HepG2 (cell line): Measurements from ENCODE around the gene MTA3. TPM values are rescaled to one million over a fixed set of nuclear protein-coding genes. Genes with fewer than 3 reads are reported as not detected.

Source experiments
- CEBPB ChIP-seq: IDR thresholded peaks from 2 replicates; pipeline ENCODE4 v1.6.1; 2011; ENCODE audit warnings: low read depth, low read length, improper control_type of control experiment, borderline replicate concordance
- CENPX ChIP-seq: sonication (generic); formaldehyde crosslinking; IDR thresholded peaks from 2 replicates; pipeline ENCODE4 v1.9.0; 2021; ENCODE audit warnings: mild to moderate bottlenecking, missing genetic modification reagents, moderate library complexity
- HMGXB4 ChIP-seq, 2 experiments: sonication (generic) in 1 of 2; formaldehyde crosslinking in 1 of 2; IDR thresholded peaks; 2 replicates each; pipeline versions ENCODE4 v1.4.0 to v1.6.1; 2018 to 2020; ENCODE audit warnings: missing genetic modification reagents in 2 of 2, borderline replicate concordance in 1 of 2, low read depth in 1 of 2, mild to moderate bottlenecking in 1 of 2, missing biosample characterization in 1 of 2
- IRX3 ChIP-seq: sonication (generic); formaldehyde crosslinking; IDR thresholded peaks from 2 replicates; pipeline ENCODE4 v1.8.1; 2023; ENCODE audit warnings: mild to moderate bottlenecking, low read depth, missing genetic modification reagents, borderline replicate concordance
- KDM3A ChIP-seq: IDR thresholded peaks from 2 replicates; pipeline ENCODE4 v1.6.1; 2018; ENCODE audit warnings: low read depth, missing compliant biosample characterization
- MTA3 ChIP-seq: sonication (generic); formaldehyde crosslinking; IDR thresholded peaks from 2 replicates; pipeline ENCODE4 v1.4.0; 2020; ENCODE audit warnings: missing genetic modification reagents
- PBX2 ChIP-seq: IDR thresholded peaks from 2 replicates; pipeline ENCODE4 v1.6.1; 2016; ENCODE audit warnings: control low read depth
- PHB2 ChIP-seq: fragments of 450-650 bp; IDR thresholded peaks from 2 replicates; pipeline ENCODE4 v1.6.1; 2018; ENCODE audit not compliant: partially characterized antibody
- PRPF4 ChIP-seq: fragments of 200-400 bp; formaldehyde crosslinking; IDR thresholded peaks from 2 replicates; pipeline ENCODE4 v1.6.1; 2016; ENCODE audit warnings: low read length, low read depth; ENCODE audit not compliant: poor library complexity, severe bottlenecking
- RERE ChIP-seq: IDR thresholded peaks from 2 replicates; pipeline ENCODE4 v1.6.1; 2016; ENCODE audit warnings: low read depth, missing genetic modification reagents, missing compliant biosample characterization
- RNF219 ChIP-seq: sonication (generic); formaldehyde crosslinking; IDR thresholded peaks from 2 replicates; pipeline ENCODE4 v1.5.0; 2020; ENCODE audit warnings: mild to moderate bottlenecking, missing genetic modification reagents
- TEF ChIP-seq: sonication (generic); formaldehyde crosslinking; IDR thresholded peaks from 2 replicates; pipeline ENCODE4 v1.5.0; 2020; ENCODE audit warnings: missing genetic modification reagents
- ZNF275 ChIP-seq: sonication (generic); formaldehyde crosslinking; IDR thresholded peaks from 2 replicates; pipeline ENCODE4 v1.8.0; 2022; ENCODE audit warnings: missing genetic modification reagents, mild to moderate bottlenecking, inconsistent platforms, borderline replicate concordance
- ZNF33A ChIP-seq: sonication (generic); formaldehyde crosslinking; IDR thresholded peaks from 2 replicates; pipeline ENCODE4 v1.5.1; 2020; ENCODE audit warnings: missing genetic modification reagents, mild to moderate bottlenecking, moderate library complexity, borderline replicate concordance
- ZNF367 ChIP-seq: sonication (generic); formaldehyde crosslinking; IDR thresholded peaks from 2 replicates; pipeline ENCODE4 v1.4.0; 2020; ENCODE audit warnings: missing genetic modification reagents, borderline replicate concordance
- ZNF629 ChIP-seq: sonication (generic); formaldehyde crosslinking; conservative IDR thresholded peaks from 2 replicates; pipeline ENCODE4 v1.5.0; 2020; ENCODE audit warnings: missing genetic modification reagents
- polyA plus RNA-seq, 8 experiments: library from polyadenylated mRNA; depleted of rRNA in 3 of 8; stranded (reverse) in 7 of 8; unstranded in 1 of 8; fragments of >200 nt; fragmentation: Illumina TruSeq in 4 of 8; extraction: Trizol in 4 of 8; gene quantifications; 2 replicates each; pipeline versions ENCODE4 v1.2.1 to v1.2.3, GENCODE V29; 2011 to 2016; ENCODE audit warnings: low read depth in 4 of 8, missing spikeins in 1 of 8, mixed read lengths in 1 of 8; ENCODE audit not compliant: insufficient read depth in 1 of 8
- total RNA-seq, 5 experiments: library from RNA; depleted of rRNA; stranded (reverse); fragments of >200 nt; fragmentation: Illumina TruSeq; extraction: Trizol; gene quantifications; 2 replicates each; pipeline ENCODE4 v1.2.3, GENCODE V29; 2016; ENCODE audit warnings: low read depth in 1 of 5

MTA3 gene
- total and polyA plus RNA-seq, 2 of the 13 experiments (the other 11 are each of a cell fraction or from before 2014, with no cell fraction given): 48.8 to 77.8 TPM

- no peak for TF ChIP-seq HMGXB4 (CRISPR knock-in tag; IDR thresholded peaks at IDR 0.05; ENCODE audit: borderline replicate concordance in 1 of 2, low read depth in 1 of 2)
- TF ChIP-seq PBX2 (CRISPR knock-in tag): no peak
- TF ChIP-seq TEF (CRISPR knock-in tag): no peak
- TF ChIP-seq IRX3 (CRISPR knock-in tag): no peak
- TF ChIP-seq MTA3 (CRISPR knock-in tag): no peak
- no peak for TF ChIP-seq ZNF275 (CRISPR knock-in tag)
- TF ChIP-seq KDM3A: no peak
- no peak for TF ChIP-seq CEBPB
- no peak for TF ChIP-seq RNF219 (CRISPR knock-in tag)
- no peak for TF ChIP-seq RERE (CRISPR knock-in tag)
- no peak for TF ChIP-seq ZNF367 (CRISPR knock-in tag)
- no peak for TF ChIP-seq ZNF629 (CRISPR knock-in tag)
- no peak for TF ChIP-seq CENPX (CRISPR knock-in tag)
- no peak for TF ChIP-seq PHB2
- no peak for TF ChIP-seq PRPF4
- no peak for TF ChIP-seq ZNF33A (CRISPR knock-in tag)
These were observed 219.5 kb downstream of the MTA3 start (continued) for GRCh38 chr2:42787788-42788477.
